ENCODE results near the gene TPRG1L. TPM values are rescaled to one million over a fixed set of nuclear protein-coding genes. Genes with fewer than 3 reads are reported as not detected.

TPRG1L gene
- total RNA-seq, 1 experiment from 2014 or later = 30.3 TPM

DNA sequence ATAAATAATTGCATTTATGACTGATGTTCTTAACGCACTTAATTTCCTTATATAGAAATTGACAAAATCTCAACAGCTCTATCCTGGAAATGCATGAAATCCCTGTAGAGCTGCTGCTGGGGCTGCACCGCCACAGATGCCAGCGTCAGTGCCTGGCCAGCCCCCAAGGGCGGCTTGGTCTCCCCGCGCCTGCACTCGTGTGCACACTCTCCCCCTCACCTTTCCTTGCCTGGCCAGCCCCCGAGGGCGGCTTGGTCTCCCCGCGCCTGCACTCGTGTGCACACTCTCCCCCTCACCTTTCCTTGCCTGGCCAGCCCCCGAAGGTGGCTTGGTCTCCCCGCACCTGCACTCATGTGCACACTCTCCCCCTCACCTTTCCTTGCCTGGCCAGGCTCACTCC, 11.3 kb downstream of the TPRG1L start:
- no peak for DNase-seq (ENCODE audit: low read depth)
- in situ Hi-C loops (cut with HindIII; ENCODE audit: low pct_unique_long_range_greater_than_20kb, low sequenced_read_pairs) = loop anchor here (25.0 kb wide), 1 partner anchor 99 kb away; no protein-coding TSS in a partner anchor

GRCh38 chr1:3636531-3636930, 11.7 kb downstream of the TPRG1L start:
- no peak for DNase-seq (ENCODE audit: low read depth)
- in situ Hi-C loops (cut with HindIII; ENCODE audit: low pct_unique_long_range_greater_than_20kb, low sequenced_read_pairs) = loop anchor here (25.0 kb wide), 1 partner anchor 99 kb away; no protein-coding TSS in a partner anchor

DNA sequence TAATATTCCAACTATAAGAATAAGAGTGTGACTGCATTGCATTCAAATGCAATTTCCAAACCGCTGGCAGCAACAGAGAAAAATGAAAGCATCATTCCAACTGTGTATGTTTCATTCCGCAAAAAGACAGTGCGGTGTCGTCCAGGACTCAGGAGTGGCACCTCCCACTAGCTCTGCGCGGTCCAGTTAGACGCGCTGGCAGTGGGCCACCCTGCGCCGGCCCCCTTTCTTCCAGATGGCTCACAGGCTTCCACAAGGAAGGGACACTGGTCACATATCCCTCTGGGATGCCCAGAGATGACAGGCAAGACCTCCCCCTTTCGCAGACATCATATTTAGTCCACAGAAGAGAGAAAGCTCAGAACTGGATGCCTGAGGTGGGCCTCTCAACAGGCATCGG, 13.2 kb downstream of the TPRG1L start:
- in situ Hi-C loops (cut with HindIII; ENCODE audit: low pct_unique_long_range_greater_than_20kb, low sequenced_read_pairs) = loop anchor here (25.0 kb wide), 1 partner anchor 101 kb away; no protein-coding TSS in a partner anchor
- no peak for DNase-seq (ENCODE audit: low read depth)

- in situ Hi-C loops (cut with HindIII; ENCODE audit: low pct_unique_long_range_greater_than_20kb, low sequenced_read_pairs) = loop anchor here (25.0 kb wide), 1 partner anchor 101 kb away; no protein-coding TSS in a partner anchor
- DNase-seq (ENCODE audit: low read depth) = no peak
These were observed 13.9 kb downstream of the TPRG1L start for GRCh38 chr1:3638676-3639075.

DNA sequence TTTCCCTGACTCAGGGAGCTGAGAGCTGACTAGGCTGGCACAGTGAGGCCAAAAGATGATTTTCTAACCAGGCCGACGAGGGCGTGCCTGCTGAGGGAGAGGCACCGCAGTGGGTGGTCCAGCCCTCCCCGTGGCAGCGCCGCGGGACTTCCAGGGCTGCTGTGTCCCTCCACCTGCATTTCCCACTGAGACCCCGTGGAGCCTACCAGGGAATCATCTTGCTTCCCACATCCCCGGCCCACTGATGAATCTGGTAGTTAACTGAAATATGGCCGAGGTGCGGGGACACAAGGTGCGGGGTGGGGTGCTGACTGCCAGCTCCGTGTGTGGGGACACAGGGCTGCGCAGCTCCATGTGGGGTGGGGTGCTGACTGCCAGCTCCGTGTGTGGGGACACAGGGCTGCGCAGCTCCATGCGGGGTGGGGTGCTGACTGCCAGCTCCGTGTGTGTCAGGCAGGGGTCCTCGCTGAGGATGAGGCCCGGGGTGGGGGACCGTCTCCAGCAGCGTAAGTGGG, 14.6 kb downstream of the TPRG1L start:
- DNase-seq (ENCODE audit: low read depth) = no peak
- in situ Hi-C loops (cut with HindIII; ENCODE audit: low pct_unique_long_range_greater_than_20kb, low sequenced_read_pairs) = loop anchor here (25.0 kb wide), 1 partner anchor 102 kb away; no protein-coding TSS in a partner anchor

GRCh38 chr1:3640121-3640837, 15.5 kb downstream of the TPRG1L start:
- no peak for DNase-seq (ENCODE audit: low read depth)

DNA sequence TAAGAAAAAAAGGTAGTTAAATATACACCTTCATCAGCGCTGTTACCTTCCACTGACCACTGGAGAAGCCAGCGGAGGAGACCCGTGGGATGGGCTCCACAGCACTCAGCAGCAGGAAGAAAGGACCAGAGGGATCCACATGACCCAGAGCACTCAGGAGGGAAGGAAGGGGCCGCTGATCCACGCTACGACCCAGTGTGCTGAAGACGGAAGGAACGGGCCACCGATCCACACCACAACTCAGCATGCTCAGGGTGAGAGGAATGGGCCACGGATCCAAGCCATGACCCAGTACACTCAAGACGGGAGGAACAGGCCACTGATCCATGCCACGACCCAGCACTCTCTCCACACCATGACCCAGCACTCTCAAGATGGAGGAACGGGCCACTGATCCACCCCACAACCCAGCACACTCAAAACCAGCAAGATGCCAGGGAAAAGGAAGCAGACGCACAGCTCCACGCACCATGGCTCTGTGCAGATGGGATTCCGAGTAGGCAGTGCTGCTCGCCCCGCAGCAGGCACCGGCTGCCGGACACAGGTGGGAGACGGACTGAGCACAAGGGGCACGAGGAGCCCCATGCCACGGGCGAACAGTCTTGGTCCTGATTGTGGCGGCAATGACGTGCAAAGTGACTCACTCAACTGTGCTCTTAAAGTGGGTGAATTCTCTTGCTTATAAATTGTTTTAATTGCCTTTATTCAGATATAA, 16.4 kb downstream of the TPRG1L start:
- DNase-seq (ENCODE audit: low read depth) = no peak
- in situ Hi-C loops (cut with HindIII; ENCODE audit: low pct_unique_long_range_greater_than_20kb, low sequenced_read_pairs) = loop anchor here (25.0 kb wide), 1 partner anchor 104 kb away; no protein-coding TSS in a partner anchor

More at GRCh38 chr1:3640121-3640837, 15.5 kb downstream of the TPRG1L start:
- in situ Hi-C loops (cut with HindIII; ENCODE audit: low pct_unique_long_range_greater_than_20kb, low sequenced_read_pairs) = loop anchor here (25.0 kb wide), 1 partner anchor 103 kb away; no protein-coding TSS in a partner anchor

DNA sequence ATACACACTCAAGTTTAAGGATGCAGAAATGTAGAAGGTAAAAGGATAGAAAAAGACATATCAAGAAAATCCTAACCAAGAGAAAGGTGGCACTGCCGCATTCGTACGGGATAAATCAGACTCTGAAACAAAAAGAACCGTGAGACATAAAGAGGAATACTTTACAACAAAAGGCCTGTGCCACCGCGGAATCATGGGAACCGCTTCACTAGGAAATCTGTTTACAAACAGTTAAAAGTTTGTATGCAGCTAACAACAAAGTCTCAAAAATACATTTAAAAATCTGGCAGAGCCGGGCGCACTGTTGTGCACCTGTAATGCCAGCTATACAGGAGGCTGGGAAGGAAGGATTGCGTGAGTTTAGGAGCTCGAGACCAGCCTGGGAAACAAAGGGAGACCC, 17.0 kb downstream of the TPRG1L start:
- DNase-seq (ENCODE audit: low read depth) = no peak
- in situ Hi-C loops (cut with HindIII; ENCODE audit: low pct_unique_long_range_greater_than_20kb, low sequenced_read_pairs) = loop anchor here (25.0 kb wide), 1 partner anchor 105 kb away; no protein-coding TSS in a partner anchor

GRCh38 chr1:3642919-3643675, 18.3 kb downstream of the TPRG1L start:
- no peak for DNase-seq (ENCODE audit: low read depth)
- in situ Hi-C loops (cut with HindIII; ENCODE audit: low pct_unique_long_range_greater_than_20kb, low sequenced_read_pairs) = loop anchor here (25.0 kb wide), 1 partner anchor 106 kb away; no protein-coding TSS in a partner anchor

DNA sequence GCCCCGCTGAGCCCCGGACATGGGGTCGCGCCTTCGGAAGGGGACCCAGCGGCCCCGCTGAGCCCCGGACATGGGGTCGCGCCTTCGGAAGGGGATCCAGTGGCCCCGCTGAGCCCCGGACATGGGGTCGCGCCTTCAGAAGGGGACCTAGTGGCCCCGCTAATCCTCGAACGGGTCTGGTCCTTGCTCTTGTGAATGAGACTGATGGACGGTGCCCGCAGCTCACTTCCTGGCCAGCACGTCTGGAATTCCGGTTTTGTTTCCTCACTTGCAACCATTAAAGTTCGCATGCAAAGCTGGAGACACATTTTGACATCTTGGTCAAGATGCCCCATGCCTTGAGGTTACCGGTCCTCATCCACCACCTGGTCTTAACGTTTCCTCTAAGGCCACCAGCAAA, 19.5 kb downstream of the TPRG1L start:
- DNase-seq (ENCODE audit: low read depth) = no peak
- in situ Hi-C loops (cut with HindIII; ENCODE audit: low pct_unique_long_range_greater_than_20kb, low sequenced_read_pairs) = loop anchor here (25.0 kb wide), 1 partner anchor 107 kb away; no protein-coding TSS in a partner anchor

DNA sequence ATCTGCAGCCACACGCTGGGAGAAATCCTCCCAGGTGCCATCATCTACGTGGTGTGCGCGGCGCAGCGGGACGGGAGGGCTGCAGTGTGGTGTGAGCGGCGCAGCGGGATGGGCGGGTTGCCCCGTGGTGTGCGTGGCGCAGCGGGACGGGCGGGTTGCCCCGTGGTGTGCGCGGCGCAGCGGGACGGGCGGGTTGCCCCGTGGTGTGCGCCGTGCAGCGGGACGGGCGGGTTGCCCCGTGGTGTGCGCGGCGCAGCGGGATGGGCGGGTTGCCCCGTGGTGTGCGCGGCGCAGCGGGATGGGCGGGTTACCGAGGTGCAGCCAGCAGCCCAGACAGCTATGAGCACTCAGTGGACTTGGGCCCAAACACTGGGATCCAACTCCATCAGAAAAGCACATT, 20.4 kb downstream of the TPRG1L start:
- DNase-seq (ENCODE audit: low read depth) = no peak
- in situ Hi-C loops (cut with HindIII; ENCODE audit: low pct_unique_long_range_greater_than_20kb, low sequenced_read_pairs) = loop anchor here (25.0 kb wide), 1 partner anchor 108 kb away; no protein-coding TSS in a partner anchor

- no peak for DNase-seq (ENCODE audit: low read depth)
- in situ Hi-C loops (cut with HindIII; ENCODE audit: low pct_unique_long_range_greater_than_20kb, low sequenced_read_pairs) = loop anchor here (25.0 kb wide), 1 partner anchor 109 kb away; no protein-coding TSS in a partner anchor
These were observed 21.0 kb downstream of the TPRG1L start for GRCh38 chr1:3645666-3646355.

- in situ Hi-C loops (cut with HindIII; ENCODE audit: low pct_unique_long_range_greater_than_20kb, low sequenced_read_pairs) = loop anchor here (25.0 kb wide), 1 partner anchor 109 kb away; no protein-coding TSS in a partner anchor
- DNase-seq (ENCODE audit: low read depth) = no peak
These were observed 21.8 kb downstream of the TPRG1L start for GRCh38 chr1:3646596-3646995.

DNA sequence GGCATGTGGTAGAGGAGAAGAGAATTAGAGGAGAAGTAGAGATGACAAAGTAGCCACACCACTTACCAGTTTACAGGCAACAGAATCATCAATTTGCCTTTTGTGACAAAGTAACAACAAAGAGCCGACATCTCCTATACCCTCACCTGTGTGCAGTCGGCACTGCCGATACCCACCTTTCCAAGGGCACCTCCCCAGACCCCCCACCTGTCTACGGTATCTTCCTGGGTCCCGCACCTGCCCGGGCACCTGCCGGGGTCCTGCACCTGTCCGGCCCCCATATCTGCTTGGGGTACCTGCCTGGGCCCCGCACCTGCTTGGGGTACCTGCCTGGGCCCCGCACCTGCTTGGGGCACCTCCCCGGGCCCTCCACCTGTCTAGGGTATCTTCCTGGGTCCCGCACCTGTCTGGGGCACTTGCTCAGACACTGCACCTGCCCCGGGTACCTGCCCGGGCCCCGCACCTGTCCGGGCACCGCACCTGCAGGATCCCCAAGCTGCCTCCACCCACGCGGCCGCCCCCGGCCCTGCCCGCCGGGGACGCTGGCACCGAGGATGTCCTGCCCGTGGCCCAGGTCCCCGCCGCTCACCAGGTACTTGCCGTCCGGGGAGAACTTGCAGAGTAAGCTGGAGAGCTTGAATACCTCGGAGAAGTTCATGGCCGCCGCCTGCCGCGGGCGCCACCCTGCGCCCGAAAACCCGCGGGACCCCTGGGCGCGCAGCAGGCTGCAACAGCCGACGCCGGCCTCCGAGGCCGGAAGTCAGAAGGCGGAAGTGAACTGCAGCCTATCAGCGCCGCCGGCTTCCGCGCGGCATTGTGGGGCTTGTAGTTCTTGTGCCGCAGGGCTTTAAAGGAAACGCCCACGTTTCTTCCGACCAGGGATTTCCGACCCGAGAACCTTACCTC, 24.8 kb downstream of the TPRG1L start, which contains the start of gene WRAP73:
WRAP73 (minus strand) TSS at position 762 of the 906 bp plus-strand sequence; CDS start at position 658, 104 bp downstream.
- in situ Hi-C loops (cut with HindIII; ENCODE audit: low pct_unique_long_range_greater_than_20kb, low sequenced_read_pairs) = loop anchor here (25.0 kb wide), 1 partner anchor 112 kb away; no protein-coding TSS in a partner anchor
- DNase-seq (ENCODE audit: low read depth) = peak; percentile 77

- in situ Hi-C loops (cut with HindIII; ENCODE audit: low pct_unique_long_range_greater_than_20kb, low sequenced_read_pairs) = no loop called here
- no peak for DNase-seq (ENCODE audit: low read depth)
These were observed 25.6 kb downstream of the TPRG1L start for GRCh38 chr1:3650248-3651025.
